A549 (cell line): ENCODE data around the gene CDC42EP5.

ENCODE experiments used
- BHLHE40 ChIP-seq: IDR thresholded peaks from 2 replicates; pipeline ENCODE4 v1.6.1; 2012; ENCODE audit warnings: low read depth, low read length, inconsistent platforms
- EHMT2 ChIP-seq: fragments of 200-600 bp; sonication (generic); IDR thresholded peaks from 2 replicates; pipeline ENCODE4 v1.6.1; 2016; ENCODE audit warnings: antibody characterized with exemption, low read depth, mild to moderate bottlenecking, moderate library complexity
- ESRRA ChIP-seq: fragments of 150-350 bp; IDR thresholded peaks from 2 replicates; pipeline ENCODE4 v1.6.1; 2014; ENCODE audit warnings: mild to moderate bottlenecking, low read length, borderline replicate concordance
- FOSL2 ChIP-seq, 2 experiments: fragments of 450-650 bp in 1 of 2; fragments of >200 bp in 1 of 2; sonication (Bioruptor Twin) in 1 of 2; formaldehyde crosslinking; IDR thresholded peaks; 2 replicates each; pipeline versions ENCODE4 v1.5.0 to v1.6.1; 2016 to 2020; ENCODE audit warnings: mild to moderate bottlenecking in 1 of 2, moderate library complexity in 1 of 2
- HDAC2 ChIP-seq: fragments of 200-600 bp; sonication (generic); IDR thresholded peaks from 2 replicates; pipeline ENCODE4 v1.6.1; 2016
- PHF8 ChIP-seq: fragments of 200-600 bp; sonication (generic); IDR thresholded peaks from 2 replicates; pipeline ENCODE4 v1.6.1; 2016; ENCODE audit warnings: low read depth, mild to moderate bottlenecking, antibody characterized with exemption, moderate library complexity, borderline replicate concordance
- POLR2A ChIP-seq: IDR thresholded peaks from 2 replicates; pipeline ENCODE4 v1.6.1; 2012; ENCODE audit warnings: mild to moderate bottlenecking, low read length
- RAD21 ChIP-seq, 2 experiments: fragments of >200 bp in 1 of 2; sonication (Bioruptor Twin) in 1 of 2; formaldehyde crosslinking in 1 of 2; IDR thresholded peaks in 1 of 2; conservative IDR thresholded peaks in 1 of 2; 2 replicates in 1 of 2; 3 replicates in 1 of 2; pipeline ENCODE4 v1.6.1; 2012 to 2018; ENCODE audit warnings: inconsistent platforms in 1 of 2
- RFX5 ChIP-seq: fragments of 450-650 bp; IDR thresholded peaks from 2 replicates; pipeline ENCODE4 v1.7.1; 2014; ENCODE audit warnings: antibody characterized with exemption, mild to moderate bottlenecking, moderate library complexity
- TF ChIP-seq, protein P1 (sequence below): IDR thresholded peaks from 2 replicates; pipeline ENCODE4 v1.6.1; 2012
- TF ChIP-seq, protein P2 (sequence below): fragments of >200 bp; sonication (Bioruptor Twin); formaldehyde crosslinking; IDR thresholded peaks from 3 replicates; pipeline ENCODE4 v1.5.1; 2016
- TF ChIP-seq, protein P3 (sequence below): fragments of 150-350 bp; IDR thresholded peaks from 2 replicates; pipeline ENCODE4 v1.6.1; 2014; ENCODE audit warnings: low read depth, mild to moderate bottlenecking, low read length
- TF ChIP-seq, protein P4 (sequence below): fragments of >200 bp; sonication (Bioruptor Twin); formaldehyde crosslinking; IDR thresholded peaks from 3 replicates; pipeline ENCODE4 v1.6.1; 2016

DNA sequence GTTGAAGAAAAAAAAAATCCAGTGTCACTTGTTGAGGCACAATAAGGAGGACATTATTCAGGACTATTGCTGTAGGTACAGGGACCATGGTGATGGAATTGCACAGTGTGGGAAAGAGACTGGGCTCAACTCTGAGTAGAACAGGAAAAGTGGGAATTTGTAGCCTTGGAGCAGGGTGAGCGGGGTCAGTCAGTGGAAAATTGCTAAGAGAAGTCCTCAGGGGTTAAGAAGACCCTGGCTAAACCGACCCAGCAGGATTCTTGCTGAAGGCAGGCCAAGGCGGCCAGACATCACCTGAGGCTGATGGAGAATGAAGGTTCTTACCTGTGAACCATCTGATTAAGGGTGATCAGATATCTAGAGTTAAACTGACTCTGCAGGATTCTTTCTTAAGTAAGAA, 42.1 kb upstream of the CDC42EP5 start:
- TF ChIP-seq, protein P1, sequence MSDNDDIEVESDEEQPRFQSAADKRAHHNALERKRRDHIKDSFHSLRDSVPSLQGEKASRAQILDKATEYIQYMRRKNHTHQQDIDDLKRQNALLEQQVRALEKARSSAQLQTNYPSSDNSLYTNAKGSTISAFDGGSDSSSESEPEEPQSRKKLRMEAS = no peak
- TF ChIP-seq, protein P2, sequence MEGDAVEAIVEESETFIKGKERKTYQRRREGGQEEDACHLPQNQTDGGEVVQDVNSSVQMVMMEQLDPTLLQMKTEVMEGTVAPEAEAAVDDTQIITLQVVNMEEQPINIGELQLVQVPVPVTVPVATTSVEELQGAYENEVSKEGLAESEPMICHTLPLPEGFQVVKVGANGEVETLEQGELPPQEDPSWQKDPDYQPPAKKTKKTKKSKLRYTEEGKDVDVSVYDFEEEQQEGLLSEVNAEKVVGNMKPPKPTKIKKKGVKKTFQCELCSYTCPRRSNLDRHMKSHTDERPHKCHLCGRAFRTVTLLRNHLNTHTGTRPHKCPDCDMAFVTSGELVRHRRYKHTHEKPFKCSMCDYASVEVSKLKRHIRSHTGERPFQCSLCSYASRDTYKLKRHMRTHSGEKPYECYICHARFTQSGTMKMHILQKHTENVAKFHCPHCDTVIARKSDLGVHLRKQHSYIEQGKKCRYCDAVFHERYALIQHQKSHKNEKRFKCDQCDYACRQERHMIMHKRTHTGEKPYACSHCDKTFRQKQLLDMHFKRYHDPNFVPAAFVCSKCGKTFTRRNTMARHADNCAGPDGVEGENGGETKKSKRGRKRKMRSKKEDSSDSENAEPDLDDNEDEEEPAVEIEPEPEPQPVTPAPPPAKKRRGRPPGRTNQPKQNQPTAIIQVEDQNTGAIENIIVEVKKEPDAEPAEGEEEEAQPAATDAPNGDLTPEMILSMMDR = no peak
- TF ChIP-seq, protein P3, sequence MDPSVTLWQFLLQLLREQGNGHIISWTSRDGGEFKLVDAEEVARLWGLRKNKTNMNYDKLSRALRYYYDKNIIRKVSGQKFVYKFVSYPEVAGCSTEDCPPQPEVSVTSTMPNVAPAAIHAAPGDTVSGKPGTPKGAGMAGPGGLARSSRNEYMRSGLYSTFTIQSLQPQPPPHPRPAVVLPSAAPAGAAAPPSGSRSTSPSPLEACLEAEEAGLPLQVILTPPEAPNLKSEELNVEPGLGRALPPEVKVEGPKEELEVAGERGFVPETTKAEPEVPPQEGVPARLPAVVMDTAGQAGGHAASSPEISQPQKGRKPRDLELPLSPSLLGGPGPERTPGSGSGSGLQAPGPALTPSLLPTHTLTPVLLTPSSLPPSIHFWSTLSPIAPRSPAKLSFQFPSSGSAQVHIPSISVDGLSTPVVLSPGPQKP = no peak
- TF ChIP-seq RAD21 (conservative IDR thresholded peaks at IDR 0.05 in 1 of 2, IDR thresholded peaks at IDR 0.05 in 1 of 2) (no peak), FOSL2 (IDR thresholded peaks at IDR 0.05) (no peak), FOSL2 (CRISPR knock-in tag; IDR thresholded peaks at IDR 0.05) (no peak), PHF8 (no peak), RFX5 (no peak), POLR2A (no peak), HDAC2 (no peak), EHMT2 (no peak), ESRRA (no peak), BHLHE40 (no peak)
- TF ChIP-seq, protein P4, sequence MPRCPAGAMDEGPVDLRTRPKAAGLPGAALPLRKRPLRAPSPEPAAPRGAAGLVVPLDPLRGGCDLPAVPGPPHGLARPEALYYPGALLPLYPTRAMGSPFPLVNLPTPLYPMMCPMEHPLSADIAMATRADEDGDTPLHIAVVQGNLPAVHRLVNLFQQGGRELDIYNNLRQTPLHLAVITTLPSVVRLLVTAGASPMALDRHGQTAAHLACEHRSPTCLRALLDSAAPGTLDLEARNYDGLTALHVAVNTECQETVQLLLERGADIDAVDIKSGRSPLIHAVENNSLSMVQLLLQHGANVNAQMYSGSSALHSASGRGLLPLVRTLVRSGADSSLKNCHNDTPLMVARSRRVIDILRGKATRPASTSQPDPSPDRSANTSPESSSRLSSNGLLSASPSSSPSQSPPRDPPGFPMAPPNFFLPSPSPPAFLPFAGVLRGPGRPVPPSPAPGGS = no peak
